Lower leg skin (tissue), 3 donors: ENCODE data around the gene ZNHIT1.

Experiments used
- CTCF ChIP-seq, 3 donors: fragments of 450-650 bp; IDR thresholded peaks; one replicate each; pipeline ENCODE4 v1.5.1; 2016; ENCODE audit warnings: antibody characterized with exemption in 3 of 3, mild to moderate bottlenecking in 3 of 3, moderate library complexity in 2 of 3
- POLR2A ChIP-seq, 2 donors: fragments of 450-650 bp; IDR thresholded peaks; one replicate each; pipeline ENCODE4 v1.6.1; 2016 to 2017; ENCODE audit warnings: antibody characterized with exemption in 2 of 2, mild to moderate bottlenecking in 1 of 2, moderate library complexity in 1 of 2

DNA sequence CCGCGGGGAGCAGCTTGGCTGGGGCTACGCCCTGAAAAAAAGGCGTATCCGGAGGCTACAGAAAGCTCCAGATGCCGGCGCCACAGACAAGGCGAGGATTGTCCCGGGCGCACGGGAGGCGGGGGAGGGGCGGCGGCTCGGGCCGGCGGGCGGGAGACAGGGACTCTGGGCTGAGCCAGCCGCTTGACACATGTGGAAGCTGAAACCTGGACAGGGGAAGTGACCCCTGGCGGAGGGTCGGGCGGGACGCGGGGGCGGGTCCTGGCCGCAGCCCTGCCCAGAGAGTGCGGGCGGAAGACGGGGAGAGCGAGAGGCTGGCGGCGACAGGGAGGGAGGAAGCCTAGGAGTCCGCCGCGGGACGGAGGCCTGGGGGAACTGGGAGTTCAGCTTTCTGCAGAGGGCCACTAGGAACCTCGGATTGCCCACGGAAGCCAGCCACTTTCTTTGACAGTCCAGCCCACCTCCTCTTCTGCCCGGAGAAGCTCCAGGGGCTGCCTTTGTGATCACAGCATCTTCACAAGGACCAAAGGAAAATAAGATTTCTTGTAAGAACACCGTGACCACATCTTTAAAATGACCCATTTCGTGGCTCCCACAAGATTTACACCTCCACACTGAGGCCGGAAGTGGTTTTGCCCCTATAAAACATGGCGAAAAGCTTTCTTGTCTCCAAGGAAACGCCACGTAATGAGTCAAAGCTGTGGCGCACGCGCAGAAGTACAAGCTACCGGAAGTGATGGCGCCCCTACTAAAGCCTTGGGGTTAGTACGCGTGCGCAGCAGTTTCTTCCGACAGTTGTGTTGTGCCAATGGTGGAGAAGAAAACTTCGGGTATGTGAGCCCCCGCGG lies at the start of gene ZNHIT1, which contains the start of gene PLOD3:
- no peak for TF ChIP-seq CTCF (IDR thresholded peaks at IDR 0.05)
- no peak for TF ChIP-seq POLR2A (IDR thresholded peaks at IDR 0.05)
